ENCODE measurements around the gene FPR3.

FPR3 gene

GRCh38 chr19:51807925-51808324 is 13.0 kb downstream of the FPR3 start:
- no peak for DNase-seq

- no peak for DNase-seq
Observed at GRCh38 chr19:51808333-51808986, 13.5 kb downstream of the FPR3 start.

DNA sequence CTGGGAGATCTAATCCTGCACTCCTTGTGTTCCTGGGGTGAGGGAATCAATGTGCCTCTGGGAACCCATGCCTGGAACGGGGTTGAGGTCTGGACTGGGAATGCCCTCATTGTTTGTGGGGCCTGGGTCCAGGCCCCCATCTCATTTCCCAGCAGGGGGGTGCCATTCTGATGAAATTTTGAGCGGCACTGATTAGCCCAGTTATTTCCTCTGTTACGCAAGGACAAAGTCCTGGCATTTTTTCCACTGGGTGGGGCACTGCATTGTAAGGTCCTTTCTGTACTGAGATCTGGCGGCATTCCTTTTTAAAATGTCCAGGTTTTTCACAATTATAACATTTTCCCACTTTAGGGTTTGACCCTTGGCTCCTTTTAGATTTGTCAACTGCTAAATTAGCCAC is 14.8 kb downstream of the FPR3 start:
- DNase-seq, result no peak

DNA sequence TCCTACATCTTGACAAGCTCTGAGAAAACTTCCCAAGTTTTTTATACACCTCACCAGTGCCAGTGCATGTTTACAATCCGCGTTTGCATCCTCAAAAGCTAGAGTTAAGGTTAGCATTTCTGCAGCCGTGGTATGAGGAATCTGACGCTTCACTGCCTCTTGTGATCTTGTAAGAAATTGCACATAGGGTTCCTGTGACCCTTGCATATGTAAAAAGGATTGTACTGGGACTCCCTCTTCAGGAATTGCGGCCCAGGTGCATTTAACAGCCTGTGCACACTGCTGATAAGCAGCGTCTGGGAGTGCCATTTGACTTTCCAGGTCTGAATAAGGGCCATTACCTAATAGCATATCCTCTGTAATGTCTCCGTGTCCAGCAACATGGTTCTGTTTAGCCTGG is 15.3 kb downstream of the FPR3 start:
- no peak for DNase-seq

DNA sequence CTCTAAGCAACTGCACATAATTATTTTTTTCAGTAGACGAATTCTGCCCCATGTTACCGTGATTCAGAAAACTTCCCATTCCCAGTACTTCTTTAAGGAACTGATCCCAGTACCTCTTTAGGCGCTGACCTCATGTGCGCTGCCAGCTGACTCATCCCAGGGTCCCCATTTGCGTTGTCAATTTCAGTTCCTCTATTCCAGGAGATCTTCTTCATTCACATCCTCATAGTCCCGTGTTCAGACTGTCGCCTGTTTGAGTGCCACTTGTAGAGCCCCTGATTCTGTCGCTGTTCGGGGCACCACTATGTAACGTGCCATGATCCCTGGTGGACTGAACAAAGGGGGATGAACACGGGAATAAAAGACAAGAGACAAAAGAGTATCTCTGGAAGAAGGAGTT is 16.4 kb downstream of the FPR3 start:
- no peak for DNase-seq

DNA sequence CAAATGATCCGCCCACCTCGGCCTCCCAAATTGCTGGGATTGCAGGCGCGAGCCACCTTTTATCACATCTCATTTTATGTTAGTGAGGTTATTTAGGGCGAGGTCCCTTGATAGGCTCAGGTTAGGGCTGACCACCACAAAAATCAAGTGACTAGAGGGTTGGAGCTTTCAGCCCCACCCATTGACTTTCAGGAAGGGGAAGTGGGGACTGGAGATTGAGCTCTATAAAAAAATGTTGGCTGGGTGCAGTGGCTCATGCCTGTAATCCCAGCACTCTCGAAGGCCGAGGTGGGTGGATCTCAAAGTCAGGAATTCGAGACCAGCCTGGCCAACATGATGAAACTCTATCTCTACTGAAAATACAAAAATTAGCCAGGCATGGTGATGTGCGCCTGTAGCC is 20.1 kb downstream of the FPR3 start:
- DNase-seq, result no peak

GRCh38 chr19:51816711-51817110 is 21.8 kb downstream of the FPR3 start:
- no peak for DNase-seq

- peak; percentile 26 to 29 for DNase-seq
Observed at GRCh38 chr19:51820011-51820410, 25.1 kb downstream of the FPR3 start.

- no peak for DNase-seq
Observed at GRCh38 chr19:51820831-51821446, 26.0 kb downstream of the FPR3 start.

GRCh38 chr19:51821456-51821855 is 26.5 kb downstream of the FPR3 start:
- no peak for DNase-seq

GRCh38 chr19:51821921-51822320 is 27.0 kb downstream of the FPR3 start:
- no peak for DNase-seq

- DNase-seq, result peak; percentile 98
Observed at GRCh38 chr19:51822325-51822724, 27.4 kb downstream of the FPR3 start.

DNA sequence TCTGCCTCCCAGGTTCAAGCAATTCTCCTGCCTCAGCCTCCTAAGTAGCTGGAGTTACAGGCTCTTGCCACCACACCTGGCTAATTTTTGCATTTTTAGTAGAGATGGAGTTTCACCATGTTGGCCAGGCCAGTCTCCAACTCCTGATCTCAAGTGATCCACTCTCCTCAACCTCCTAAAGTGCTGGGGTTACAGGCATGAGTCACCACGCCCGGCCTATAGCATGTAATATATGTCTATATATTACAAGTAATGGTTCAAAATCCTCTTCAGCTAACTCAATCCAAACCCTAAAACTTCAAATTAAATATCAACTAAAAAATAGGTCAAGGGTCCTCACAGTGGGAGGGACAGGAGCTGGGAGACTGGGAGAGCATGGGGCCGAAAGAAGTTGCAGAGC is 28.0 kb downstream of the FPR3 start:
- no peak for DNase-seq

- DNase-seq, result peak; percentile 74 to 75
Observed at GRCh38 chr19:51824281-51825005, 29.5 kb downstream of the FPR3 start.

DNA sequence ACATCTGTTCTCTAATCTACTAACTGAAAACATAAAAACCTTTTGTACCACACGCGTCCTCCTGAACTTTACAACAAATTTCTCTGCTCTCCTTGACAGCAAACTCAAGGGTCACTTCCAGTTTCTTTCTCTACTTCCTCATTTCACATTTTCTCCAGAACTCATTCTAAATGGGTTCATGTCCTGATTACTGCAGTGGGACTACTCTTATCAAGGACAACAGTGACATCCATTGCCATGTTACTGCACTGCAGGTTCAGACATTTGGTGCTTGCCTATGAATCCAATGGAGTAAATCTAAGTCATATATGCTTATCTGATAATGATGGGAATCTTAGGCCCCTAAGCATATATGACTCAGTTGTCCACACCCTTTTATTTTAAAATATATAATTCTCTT is 35.3 kb downstream of the FPR3 start:
- peak; percentile 93 for DNase-seq

DNA sequence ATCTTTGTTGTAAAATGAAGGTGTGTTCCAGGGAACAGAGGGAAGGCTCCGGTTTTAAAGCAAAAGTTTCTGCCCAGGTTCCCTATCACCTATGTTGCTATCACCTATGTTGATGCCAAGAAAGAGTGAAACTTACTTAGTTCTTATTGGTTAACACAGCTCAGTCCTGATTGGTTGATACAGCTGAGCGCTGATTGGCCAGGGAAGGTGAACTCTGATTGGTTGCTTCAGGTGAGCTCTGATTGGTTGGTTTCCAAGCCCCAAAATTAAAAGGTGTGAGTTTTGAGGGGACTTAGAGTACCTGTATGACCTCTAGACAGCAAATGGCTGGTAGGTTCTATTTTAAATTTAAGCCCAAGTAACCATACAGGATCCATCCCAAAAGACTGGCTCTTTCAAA is 42.2 kb downstream of the FPR3 start:
- DNase-seq, result no peak

- DNase-seq, result no peak
Observed at GRCh38 chr19:51861870-51862622, 67.1 kb downstream of the FPR3 start.

DNA sequence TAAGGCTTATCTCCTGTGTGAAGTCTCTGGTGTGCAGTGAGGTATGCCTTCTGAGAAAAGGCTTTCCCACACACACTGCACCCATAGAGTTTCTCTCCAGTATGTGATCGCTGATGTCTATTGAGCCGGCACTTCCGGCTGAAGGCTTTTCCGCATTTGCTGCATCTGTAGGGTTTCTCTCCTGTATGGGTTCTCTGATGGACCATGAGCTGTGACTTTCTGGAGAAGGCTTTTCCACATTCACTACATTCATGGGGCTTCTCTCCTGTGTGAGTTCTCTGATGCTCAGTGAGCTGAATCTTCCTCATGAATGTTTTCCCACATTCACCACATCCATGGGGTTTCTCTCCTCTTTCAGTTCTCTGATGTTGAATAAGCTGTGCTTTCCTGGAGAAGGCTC is 78.1 kb downstream of the FPR3 start:
- no peak for DNase-seq

Measured in AML-193 (cell line).